ENCODE data around the gene GRID2.

DNA sequence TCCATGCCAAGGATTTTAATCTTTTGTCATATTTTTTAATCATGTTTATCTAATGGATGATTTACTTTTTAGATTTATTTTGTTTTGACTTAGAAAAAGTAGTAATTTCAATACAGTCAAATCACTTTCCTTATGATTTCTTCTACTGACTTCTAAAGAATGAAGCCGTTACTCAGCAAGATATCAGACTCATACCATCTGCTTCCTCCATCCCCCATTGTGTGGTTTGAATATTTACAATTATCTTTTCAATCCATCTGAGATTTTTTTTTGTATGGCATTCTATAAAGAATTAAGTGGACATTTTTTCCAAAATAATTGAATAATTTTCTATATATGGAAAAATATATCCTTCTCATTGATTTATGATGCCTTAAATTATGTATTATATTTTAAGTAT, 959.4 kb downstream of the GRID2 start:
- no peak for TF ChIP-seq POLR2A (IDR thresholded peaks at IDR 0.05; ENCODE audit: low read length)
- no peak for TF ChIP-seq GATA1 (IDR thresholded peaks at IDR 0.05; ENCODE audit: low read depth, low read length)

Data from erythroblast (primary cell).